H1 (cell line): ENCODE results near the gene PDE5A. TPM values are rescaled to one million over a fixed set of nuclear protein-coding genes. Genes with fewer than 3 reads are reported as not detected.

Source experiments
- E2F6 ChIP-seq: IDR thresholded peaks from 2 replicates; pipeline ENCODE4 v1.6.1; 2012; ENCODE audit warnings: inconsistent platforms
- HDAC6 ChIP-seq: IDR thresholded peaks from one replicate; pipeline ENCODE4 v1.7.1; 2012; ENCODE audit warnings: low read depth, mild to moderate bottlenecking, inconsistent platforms, low read length, moderate library complexity
- RAD21 ChIP-seq, 2 experiments: IDR thresholded peaks in 1 of 2; conservative IDR thresholded peaks in 1 of 2; 2 replicates each; pipeline ENCODE4 v1.6.1; 2011; ENCODE audit warnings: low read depth in 2 of 2, low read length in 2 of 2, improper control_type of control experiment in 1 of 2, inconsistent platforms in 1 of 2, mild to moderate bottlenecking in 1 of 2, moderate library complexity in 1 of 2
- RFX5 ChIP-seq: IDR thresholded peaks from 2 replicates; pipeline ENCODE4 v1.6.1; 2011; ENCODE audit warnings: low read depth, low read length, improper control_type of control experiment, borderline replicate concordance
- polyA plus RNA-seq, 7 experiments: library from polyadenylated mRNA; depleted of rRNA in 3 of 7; stranded (reverse) in 5 of 7; unstranded in 2 of 7; fragments of >200 nt in 5 of 7; fragments of 200-250 nt in 2 of 7; gene quantifications; 1 replicate in 5 of 7; 2 replicates in 1 of 7; 4 replicates in 1 of 7; pipeline versions ENCODE4 v1.2.1 to v1.2.3, GENCODE V29; 2011 to 2013; ENCODE audit warnings: missing spikeins in 2 of 7, mixed read lengths in 2 of 7
- total RNA-seq: library from RNA; stranded (reverse); fragmentation: NEBNext Ultra II Directional; extraction: Animal tissue kit (Norgen Biotek cat#: 25700); gene quantifications from 2 replicates; pipeline ENCODE4 v1.2.1, GENCODE V29; 2021

The PDE5A gene
- total and polyA plus RNA-seq, 2 of the 8 experiments (the other 6 are each of a cell fraction or from before 2014, with no cell fraction given), result 5.6 to 32.4 TPM

GRCh38 chr4:119512398-119512797, 116.2 kb downstream of the PDE5A start (continued):
- TF ChIP-seq RAD21 (IDR thresholded peaks at IDR 0.05 in 1 of 2, conservative IDR thresholded peaks at IDR 0.05 in 1 of 2; ENCODE audit: low read depth in 2 of 2, low read length in 2 of 2), result no peak
- TF ChIP-seq RFX5, result no peak
- no peak for TF ChIP-seq E2F6
- no peak for TF ChIP-seq HDAC6
